Gastrocnemius medialis (tissue), 4 donors: ENCODE measurements around the gene TSPYL1.

Experiments used
- POLR2A ChIP-seq, 2 donors: fragments of 450-650 bp; IDR thresholded peaks; one replicate each; pipeline ENCODE4 v1.6.1; 2017; ENCODE audit warnings: antibody characterized with exemption in 2 of 2, mild to moderate bottlenecking in 2 of 2, moderate library complexity in 2 of 2
- TF ChIP-seq, protein P1 (sequence below), 5 experiments: fragments of 450-650 bp in 3 of 5; fragments of 200-600 bp in 2 of 5; sonication (generic) in 2 of 5; IDR thresholded peaks in 4 of 5; conservative IDR thresholded peaks in 1 of 5; 1 replicate in 4 of 5; 2 replicates in 1 of 5; pipeline ENCODE4 v1.5.1; 2016 to 2019; ENCODE audit warnings: antibody characterized with exemption in 5 of 5, mild to moderate bottlenecking in 3 of 5, moderate library complexity in 3 of 5

DNA sequence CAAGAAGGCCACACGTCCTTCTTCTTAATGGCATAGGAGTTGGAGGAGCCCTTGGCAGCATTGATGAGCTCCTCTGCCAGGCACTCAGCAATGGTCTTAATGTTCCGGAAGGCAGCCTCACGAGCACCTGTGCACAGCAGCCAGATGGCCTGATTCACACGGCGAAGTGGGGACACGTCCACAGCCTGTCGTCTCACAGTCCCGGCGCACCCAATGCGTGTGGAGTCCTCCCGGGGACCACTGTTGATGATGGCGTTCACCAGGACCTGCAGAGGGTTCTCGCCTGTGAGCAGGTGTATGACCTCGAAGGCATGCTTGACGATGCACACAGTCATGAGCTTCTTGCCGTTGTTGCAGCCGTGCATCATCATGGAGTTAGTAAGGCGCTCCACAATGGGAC lies 21.2 kb downstream of the TSPYL1 start:
- TF ChIP-seq, protein P1, sequence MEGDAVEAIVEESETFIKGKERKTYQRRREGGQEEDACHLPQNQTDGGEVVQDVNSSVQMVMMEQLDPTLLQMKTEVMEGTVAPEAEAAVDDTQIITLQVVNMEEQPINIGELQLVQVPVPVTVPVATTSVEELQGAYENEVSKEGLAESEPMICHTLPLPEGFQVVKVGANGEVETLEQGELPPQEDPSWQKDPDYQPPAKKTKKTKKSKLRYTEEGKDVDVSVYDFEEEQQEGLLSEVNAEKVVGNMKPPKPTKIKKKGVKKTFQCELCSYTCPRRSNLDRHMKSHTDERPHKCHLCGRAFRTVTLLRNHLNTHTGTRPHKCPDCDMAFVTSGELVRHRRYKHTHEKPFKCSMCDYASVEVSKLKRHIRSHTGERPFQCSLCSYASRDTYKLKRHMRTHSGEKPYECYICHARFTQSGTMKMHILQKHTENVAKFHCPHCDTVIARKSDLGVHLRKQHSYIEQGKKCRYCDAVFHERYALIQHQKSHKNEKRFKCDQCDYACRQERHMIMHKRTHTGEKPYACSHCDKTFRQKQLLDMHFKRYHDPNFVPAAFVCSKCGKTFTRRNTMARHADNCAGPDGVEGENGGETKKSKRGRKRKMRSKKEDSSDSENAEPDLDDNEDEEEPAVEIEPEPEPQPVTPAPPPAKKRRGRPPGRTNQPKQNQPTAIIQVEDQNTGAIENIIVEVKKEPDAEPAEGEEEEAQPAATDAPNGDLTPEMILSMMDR (IDR thresholded peaks at IDR 0.05 in 4 of 5, conservative IDR thresholded peaks at IDR 0.05 in 1 of 5): no peak
- no peak for TF ChIP-seq POLR2A (IDR thresholded peaks at IDR 0.05)
